ENCODE data around the gene TBL1X. TPM values are rescaled to one million over a fixed set of nuclear protein-coding genes. Genes with fewer than 3 reads are reported as not detected.

Gene TBL1X
- total and polyA plus RNA-seq, 2 donors (not counting 3 experiments of a cell fraction or from before 2014, with no cell fraction given) = 8.7 to 25.3 TPM

GRCh38 chrX:9671998-9672397 lies 207.1 kb downstream of the TBL1X start:
- ChIA-PET POLR2A (no interaction called here), CTCF (no interaction called here)
- Histone ChIP-seq H2AFZ (ENCODE audit: low read depth, low read length) (no peak overlapping the region), H3K27ac (ENCODE audit: insufficient read depth, low read depth, low read length) (no peak overlapping the region), H3K79me2 (ENCODE audit: control insufficient read depth, insufficient read depth, low read length) (no peaks in the 10 kb centered on the region), H3K9ac (replicated peaks; ENCODE audit: extremely low read depth, insufficient read depth, low read length) (no peak overlapping the region), H3K27me3 (ENCODE audit: control insufficient read depth in 2 of 2, insufficient read depth in 2 of 2, low read length in 2 of 2) (no peaks in the 10 kb centered on the region), H3K4me1 (ENCODE audit: control insufficient read depth, extremely low read depth, insufficient read depth, low read length) (peaks cover 13% of the 10 kb centered on the region), H3K36me3 (ENCODE audit: control insufficient read depth in 2 of 2, extremely low read depth in 1 of 2, insufficient read depth in 2 of 2, low read length in 2 of 2) (no peaks in the 10 kb centered on the region), H3K9me3 (replicated peaks; ENCODE audit: control insufficient read depth, insufficient read depth, low read length) (no peaks in the 10 kb centered on the region), H4K20me1 (replicated peaks; ENCODE audit: control insufficient read depth, extremely low read depth, insufficient read depth, low read length) (no peaks in the 10 kb centered on the region), H3K4me2 (ENCODE audit: insufficient read depth, low read length) (no peak overlapping the region), H3K4me3 (replicated peaks in 1 of 3; ENCODE audit: insufficient read depth in 1 of 3, low read depth in 1 of 3, low read length in 3 of 3) (no peak overlapping the region), H3K9me1 (replicated peaks; ENCODE audit: control insufficient read depth, extremely low read depth, insufficient read depth, low read length) (no peaks in the 10 kb centered on the region)
- intact Hi-C loops (cut with micrococcal nuclease) = no loop called here
- no peak for TF ChIP-seq POLR2A (IDR thresholded peaks at IDR 0.05; ENCODE audit: low read depth, low read length)
- TF ChIP-seq GATA2 (IDR thresholded peaks at IDR 0.05; ENCODE audit: insufficient read depth, insufficient read length, low read depth, low read length) = no peak
- TF ChIP-seq EZH2 (IDR thresholded peaks at IDR 0.05; ENCODE audit: borderline replicate concordance, low read depth, low read length, severe bottlenecking) = no peak
- TF ChIP-seq FOS (IDR thresholded peaks at IDR 0.05; ENCODE audit: borderline replicate concordance, insufficient read depth, low read length) = no peak
- TF ChIP-seq POLR2AphosphoS5 (IDR thresholded peaks at IDR 0.05; ENCODE audit: insufficient read depth, low read depth, low read length) = no peak
- no peak for TF ChIP-seq MYC (IDR thresholded peaks at IDR 0.05; ENCODE audit: low read depth, low read length)
- no peak for TF ChIP-seq JUN (IDR thresholded peaks at IDR 0.05; ENCODE audit: borderline replicate concordance, insufficient read depth, insufficient read length, low read depth)
- TF ChIP-seq, protein P1, sequence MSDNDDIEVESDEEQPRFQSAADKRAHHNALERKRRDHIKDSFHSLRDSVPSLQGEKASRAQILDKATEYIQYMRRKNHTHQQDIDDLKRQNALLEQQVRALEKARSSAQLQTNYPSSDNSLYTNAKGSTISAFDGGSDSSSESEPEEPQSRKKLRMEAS (IDR thresholded peaks at IDR 0.05; ENCODE audit: insufficient read depth, insufficient read length) = no peak
- TF ChIP-seq, protein P2, sequence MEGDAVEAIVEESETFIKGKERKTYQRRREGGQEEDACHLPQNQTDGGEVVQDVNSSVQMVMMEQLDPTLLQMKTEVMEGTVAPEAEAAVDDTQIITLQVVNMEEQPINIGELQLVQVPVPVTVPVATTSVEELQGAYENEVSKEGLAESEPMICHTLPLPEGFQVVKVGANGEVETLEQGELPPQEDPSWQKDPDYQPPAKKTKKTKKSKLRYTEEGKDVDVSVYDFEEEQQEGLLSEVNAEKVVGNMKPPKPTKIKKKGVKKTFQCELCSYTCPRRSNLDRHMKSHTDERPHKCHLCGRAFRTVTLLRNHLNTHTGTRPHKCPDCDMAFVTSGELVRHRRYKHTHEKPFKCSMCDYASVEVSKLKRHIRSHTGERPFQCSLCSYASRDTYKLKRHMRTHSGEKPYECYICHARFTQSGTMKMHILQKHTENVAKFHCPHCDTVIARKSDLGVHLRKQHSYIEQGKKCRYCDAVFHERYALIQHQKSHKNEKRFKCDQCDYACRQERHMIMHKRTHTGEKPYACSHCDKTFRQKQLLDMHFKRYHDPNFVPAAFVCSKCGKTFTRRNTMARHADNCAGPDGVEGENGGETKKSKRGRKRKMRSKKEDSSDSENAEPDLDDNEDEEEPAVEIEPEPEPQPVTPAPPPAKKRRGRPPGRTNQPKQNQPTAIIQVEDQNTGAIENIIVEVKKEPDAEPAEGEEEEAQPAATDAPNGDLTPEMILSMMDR (IDR thresholded peaks at IDR 0.05; ENCODE audit: extremely low read depth in 1 of 2, insufficient read depth in 1 of 2, low read depth in 1 of 2, low read length in 2 of 2) = no peak
- DNase-seq (ENCODE audit: low read depth, low spot score) (no peak), FAIRE-seq (peak; percentile 76)
- BruUV-seq (replicated peaks) = no TSS peak
- dilution Hi-C loops (cut with MboI; ENCODE audit: extremely low pct_ligation_motif_present, low sequenced_read_pairs) = no loop called here

All from endothelial cell of umbilical vein (primary cell).